HG02981 (cell line): ENCODE measurements around the gene SHC4.

ENCODE experiments used
- ATAC-seq: cut with Tn5 transposase; IDR thresholded peaks from one replicate; pipeline ENCODE4 v1.9.1; 2021; ENCODE audit warnings: mild to moderate bottlenecking, moderate library complexity; ENCODE audit not compliant: unreplicated experiment

Gene SHC4

DNA sequence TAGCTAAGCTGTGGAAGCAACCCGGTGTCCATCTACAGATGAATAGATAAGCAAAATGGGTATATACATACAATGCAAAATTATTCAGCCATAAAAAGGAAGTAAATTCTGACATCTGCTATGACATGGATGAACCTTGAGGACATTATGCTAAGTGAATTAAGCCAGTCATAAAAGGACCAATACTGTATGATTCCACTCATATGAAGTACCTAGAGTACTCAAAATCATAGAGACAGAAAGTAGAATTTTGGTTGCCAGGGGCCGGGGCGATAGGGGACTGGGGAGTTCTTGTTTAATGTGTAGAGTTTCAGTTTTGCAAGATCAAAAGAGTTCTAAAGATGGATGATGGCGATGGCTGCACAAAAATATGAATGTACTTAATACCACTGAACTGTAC is 75.5 kb downstream of the SHC4 start:
- peak; percentile 67 for ATAC-seq

DNA sequence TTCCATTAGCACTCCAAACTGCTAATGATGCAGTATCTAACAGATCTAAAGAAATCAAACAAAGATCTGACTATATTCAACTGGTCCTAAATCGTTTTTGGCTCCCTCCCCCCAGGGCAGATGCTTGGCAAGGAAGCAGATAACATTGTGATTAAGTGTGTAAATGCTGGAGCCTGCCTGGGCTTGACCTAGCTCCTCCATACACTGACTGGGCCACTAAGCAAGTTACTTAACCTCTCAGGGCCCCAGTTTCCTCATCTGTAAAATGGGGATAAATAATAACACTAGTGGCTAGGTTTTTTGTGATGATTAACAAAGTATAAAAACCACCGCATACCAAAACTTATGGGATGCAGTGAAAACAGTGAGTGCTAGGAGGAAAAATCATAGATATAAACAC is 76.6 kb downstream of the SHC4 start:
- no peak for ATAC-seq

DNA sequence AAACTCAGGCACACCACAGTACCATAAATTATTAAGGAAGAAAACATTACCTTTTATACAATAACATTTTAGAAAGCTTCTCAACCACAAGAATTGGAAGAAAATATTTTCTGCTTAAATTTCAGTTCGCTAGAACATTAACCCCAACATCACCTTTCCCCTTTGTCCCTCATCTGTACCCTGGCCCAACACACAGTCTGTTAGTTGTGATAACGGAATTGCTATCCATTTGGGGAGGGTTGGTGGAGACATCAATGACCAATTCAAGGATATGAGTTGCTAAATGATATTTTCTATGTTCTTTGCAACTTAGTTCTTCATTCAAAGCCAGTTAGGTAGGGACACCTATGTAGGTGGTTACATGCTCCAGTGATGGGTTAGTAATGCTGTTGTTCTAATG is 80.0 kb downstream of the SHC4 start:
- no peak for ATAC-seq

DNA sequence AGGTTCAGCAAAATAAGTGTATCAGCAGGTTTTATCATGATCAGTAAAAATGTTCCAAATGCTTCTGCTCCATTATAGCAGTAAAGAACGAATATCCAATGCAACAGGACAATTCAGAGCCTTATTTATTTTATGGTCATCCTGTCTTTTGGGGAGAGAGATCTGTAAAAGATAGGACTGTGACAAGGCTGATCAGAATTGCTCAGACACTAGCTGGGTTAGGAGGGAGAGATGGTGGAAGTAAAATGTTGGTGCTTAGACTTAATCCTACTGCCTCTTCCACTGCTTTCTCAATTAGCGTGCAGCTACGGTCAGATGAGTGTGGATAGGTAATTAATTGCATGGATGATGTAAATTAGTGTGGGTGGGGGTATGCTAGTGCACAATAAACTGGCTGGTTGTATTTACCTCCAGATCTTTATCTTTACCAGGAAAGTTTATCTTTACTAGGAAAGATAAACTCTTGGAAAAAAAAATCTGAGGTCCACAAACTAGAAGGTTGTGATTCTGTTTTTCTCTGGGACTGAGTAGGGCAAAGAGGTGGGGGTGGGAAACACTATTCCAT is 83.6 kb downstream of the SHC4 start:
- ATAC-seq: no peak

DNA sequence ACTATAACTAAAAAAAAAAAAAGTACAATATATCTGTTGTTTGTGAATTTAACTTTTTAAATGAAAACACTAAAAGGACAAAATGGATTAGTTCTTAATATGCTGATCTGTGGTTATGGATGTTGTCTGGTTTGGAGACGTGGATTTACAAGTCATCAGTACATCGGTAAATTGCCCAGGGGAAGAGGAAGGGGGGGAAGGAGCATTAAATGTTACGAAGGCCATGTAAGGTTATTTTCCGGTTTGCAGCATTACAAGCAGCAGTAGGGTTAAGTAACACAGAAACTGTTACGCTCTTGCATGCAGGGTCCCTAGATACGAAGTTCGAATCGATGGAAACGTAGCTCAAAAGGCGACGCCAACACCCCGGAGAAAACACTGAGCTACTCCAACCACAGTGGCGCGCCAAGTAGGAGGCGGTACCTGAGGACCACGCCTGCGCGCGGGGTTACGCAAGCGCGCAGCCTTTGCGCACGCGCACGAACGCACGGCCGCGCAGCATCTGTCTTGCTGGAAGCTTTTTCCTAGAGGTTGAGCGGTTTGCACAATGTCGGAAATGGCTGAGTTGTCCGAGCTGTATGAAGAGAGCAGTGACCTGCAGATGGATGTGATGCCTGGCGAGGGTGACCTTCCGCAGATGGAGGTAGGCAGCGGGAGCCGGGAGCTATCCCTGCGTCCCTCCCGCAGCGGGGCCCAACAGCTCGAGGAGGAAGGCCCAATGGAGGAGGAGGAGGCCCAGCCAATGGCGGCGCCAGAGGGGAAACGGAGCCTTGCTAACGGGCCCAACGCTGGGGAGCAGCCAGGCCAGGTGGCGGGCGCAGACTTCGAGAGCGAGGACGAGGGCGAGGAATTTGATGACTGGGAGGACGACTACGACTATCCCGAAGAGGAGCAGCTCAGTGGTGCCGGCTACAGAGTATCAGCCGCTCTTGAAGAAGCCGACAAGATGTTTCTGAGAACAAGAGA is 85.8 kb downstream of the SHC4 start, which contains the start of gene EID1:
TSS of gene EID1 (plus strand) at position 505 of the 966 bp plus-strand sequence. CDS start at position 548, 43 bp downstream.
- peak; percentile 93 for ATAC-seq

DNA sequence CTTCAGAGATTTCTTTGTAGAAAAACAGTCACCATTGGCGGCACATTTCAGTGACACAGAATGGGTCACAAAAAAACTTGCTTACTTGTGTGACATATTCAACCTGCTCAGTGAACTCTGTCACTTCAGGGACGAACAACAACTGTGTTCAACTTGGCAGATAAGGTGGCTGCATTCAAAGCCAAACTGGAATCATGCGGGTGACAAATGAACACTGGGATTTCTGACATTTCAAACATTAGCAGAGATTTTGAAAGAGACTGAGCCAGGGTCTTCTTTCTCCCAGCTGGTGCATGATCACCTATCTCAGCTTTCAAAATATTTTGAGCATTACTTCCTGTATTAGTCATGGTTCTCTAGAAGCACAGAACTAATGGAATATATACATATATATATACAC is 87.7 kb downstream of the SHC4 start:
- no peak for ATAC-seq

DNA sequence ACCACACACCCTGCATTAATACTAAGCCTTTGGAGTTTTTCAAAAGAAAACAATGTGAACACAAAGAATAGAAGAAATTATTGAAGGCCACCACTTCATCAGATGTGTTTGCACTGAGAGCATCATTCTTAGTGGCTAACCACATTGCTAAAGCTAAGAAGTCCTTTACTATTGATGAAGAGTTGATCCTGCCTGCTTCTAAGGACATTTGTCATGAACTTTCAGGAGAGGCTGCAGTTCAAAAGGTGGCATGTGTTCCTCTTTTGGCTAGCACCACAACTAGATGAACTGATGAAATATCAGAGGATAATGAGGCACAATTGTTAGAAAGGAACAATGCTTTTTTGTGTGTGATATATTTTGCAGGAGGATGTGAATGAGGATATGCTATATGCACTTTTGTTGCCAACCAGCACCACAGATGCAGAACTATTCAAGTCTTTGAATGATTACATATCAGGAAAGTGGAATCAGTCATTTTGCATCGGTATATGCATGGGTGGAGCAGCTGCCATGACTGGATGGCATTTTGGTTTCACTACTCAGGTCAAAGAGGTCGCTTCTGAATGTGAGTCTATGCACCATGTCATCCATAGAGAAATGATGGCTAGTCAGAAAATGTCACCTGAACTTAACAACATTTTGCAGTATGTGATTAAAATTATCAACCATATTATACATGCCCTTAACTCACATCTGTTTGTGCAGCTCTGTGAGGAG is 88.3 kb downstream of the SHC4 start:
- ATAC-seq: no peak

DNA sequence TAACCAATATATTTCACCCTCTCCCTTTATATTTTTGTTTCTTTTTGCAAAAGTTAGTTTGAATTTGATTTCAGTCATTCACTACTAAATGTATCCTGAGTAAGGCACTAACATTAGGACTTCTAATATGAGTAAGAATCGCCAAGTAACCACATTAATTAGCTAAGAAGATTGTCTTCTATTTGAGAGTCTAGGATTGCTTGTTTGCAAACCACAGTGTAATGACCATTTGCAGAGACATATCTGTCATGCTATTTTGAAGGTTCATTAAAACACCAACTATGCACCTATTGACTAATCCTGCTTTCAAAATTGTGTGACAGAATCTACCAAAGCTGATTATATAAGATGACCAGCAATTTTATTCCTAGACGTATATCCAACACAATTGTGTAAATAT is 91.1 kb downstream of the SHC4 start:
- no peak for ATAC-seq

DNA sequence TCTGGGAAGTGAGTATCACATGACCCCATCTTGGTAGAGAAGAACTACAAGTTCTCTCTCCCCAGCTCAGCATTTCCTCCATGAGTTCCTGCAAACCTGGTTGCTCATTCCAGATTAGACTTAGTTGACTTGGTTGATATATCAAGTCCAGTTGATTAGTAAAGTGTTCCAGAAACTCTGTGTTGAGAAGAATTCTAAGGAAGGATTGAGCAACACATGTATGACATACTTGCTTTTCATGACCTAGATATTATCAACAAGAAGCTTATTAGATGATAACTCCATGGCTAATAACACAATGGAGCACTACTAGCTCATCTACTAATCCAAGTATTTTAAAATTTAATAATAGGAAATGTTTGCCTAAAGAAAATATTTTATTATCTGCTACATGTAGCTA is 92.2 kb downstream of the SHC4 start:
- no peak for ATAC-seq

DNA sequence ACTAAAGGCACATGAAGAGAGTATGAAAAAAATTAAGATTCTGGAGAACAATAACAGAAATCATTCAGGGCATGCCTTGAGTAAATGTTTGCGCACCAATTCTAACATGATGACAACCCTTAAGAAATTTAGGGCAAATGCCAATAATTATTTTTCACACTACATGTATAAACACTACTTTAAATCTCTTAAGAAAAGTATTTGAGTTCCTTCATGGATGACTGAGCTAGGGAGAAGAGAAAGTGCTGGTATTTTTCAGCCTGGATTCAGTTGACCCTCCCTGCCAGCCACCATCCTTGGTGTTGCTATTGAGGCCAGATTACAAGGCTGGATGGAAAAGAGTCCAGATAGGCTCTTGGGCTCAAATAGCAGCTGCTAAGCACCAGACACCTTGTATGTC is 93.8 kb downstream of the SHC4 start:
- ATAC-seq: no peak

DNA sequence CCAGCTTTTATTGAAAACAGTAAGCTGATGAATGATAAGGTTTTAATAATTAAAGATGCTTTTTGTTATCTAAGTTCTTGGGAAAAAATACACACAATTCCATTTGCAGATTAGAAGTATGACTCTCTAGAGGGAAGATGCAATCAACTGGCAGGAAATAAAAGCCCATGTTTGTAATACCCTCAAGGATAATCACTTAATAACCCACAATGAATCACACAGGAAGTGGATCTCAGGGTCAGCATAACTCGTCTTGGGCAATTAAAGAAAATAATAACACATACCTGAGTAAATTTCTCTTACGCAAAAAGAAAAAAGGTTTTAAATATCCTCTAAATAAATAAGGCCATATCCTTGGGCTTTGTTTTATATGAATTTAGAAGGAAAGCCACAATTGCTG is 95.2 kb downstream of the SHC4 start:
- ATAC-seq: no peak

DNA sequence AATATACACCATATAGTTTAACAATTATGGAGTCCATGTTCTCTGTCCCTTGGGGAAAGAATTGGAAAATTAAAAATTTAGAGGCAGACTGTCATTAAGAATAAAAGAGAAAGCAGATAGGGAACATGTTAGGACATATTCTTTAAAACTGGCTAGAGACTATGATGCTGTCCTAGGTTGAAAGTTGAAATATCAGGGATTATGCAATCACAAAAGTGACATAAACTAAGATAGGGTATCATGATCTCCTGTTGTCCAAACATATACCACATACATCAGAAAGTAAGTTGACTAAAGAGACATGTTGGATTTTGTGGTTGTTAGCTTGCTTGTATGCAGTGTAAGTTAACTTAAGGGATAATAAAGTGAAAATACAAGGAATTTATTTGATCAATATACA is 95.7 kb downstream of the SHC4 start:
- ATAC-seq: no peak

DNA sequence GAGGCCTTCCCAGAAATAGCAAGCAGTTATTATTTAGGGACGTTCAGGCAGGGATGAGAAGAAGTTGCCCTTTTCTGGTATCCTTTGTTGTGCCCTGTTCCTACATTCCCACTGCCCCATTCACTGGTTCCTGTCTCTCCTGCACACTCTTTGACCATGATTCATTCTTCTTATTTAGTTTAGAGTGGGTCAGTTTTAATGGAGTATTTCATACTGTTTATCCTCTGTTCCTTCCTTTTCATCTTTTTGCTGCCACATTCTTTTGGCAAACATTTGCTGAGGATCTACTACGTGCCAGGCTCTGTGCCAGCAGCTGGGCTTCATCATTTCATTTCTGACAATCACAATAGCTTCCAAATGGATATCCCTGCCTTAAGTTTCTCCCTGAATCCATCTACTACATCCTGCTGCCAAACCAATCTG is 97.6 kb downstream of the SHC4 start:
- ATAC-seq: no peak

DNA sequence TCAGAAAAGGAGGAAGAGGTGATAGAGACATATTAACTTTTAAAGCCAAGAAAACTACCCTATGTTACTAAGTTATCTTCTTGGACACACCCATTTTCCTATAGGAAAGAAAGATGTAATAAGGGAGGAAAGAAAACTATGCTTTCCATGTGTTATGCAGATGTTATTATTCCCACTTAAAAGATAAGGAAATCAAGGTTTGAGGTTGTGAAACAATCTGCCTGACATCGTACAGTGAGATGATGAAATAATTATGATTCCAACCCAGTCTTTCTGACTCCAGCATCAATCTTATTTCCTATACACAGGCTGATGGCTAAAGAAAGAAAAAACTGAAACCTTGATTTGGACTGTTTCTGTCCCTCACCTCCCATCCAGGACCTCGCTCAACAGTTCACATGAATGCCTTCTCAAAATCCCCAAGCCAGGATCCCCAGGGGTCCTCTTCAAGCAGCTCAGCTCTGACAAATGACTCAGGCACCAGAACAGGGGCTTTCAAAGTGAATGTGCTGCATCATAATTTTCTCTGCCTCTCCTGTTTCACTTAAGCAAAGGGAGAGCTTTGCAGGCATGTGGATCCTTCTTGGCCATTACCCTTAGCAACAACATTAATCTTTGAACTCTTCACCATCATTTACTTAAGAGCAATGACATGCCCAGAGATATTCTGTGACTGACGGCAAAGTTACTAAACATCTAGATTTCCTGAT is 98.2 kb downstream of the SHC4 start:
- no peak for ATAC-seq

DNA sequence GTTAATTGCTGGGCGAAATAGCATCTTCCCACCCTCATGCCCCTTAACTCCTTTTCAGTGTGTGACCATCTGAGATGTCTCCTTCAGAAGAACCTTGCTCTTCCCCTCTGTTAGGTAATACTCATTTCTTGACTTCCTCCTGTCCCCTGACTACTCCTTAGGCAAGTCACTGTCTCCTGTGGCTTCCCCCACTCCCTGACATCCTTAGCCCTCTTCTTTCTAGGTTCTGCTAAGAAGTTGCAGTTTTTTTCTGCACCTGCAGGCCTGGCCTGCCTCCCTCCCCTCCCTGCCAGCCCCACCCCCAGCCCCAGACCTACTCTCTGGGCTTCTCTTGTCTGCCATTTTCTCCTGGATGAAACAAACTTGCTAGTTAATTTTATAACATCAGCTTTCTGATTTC is 101.0 kb downstream of the SHC4 start:
- ATAC-seq: no peak

DNA sequence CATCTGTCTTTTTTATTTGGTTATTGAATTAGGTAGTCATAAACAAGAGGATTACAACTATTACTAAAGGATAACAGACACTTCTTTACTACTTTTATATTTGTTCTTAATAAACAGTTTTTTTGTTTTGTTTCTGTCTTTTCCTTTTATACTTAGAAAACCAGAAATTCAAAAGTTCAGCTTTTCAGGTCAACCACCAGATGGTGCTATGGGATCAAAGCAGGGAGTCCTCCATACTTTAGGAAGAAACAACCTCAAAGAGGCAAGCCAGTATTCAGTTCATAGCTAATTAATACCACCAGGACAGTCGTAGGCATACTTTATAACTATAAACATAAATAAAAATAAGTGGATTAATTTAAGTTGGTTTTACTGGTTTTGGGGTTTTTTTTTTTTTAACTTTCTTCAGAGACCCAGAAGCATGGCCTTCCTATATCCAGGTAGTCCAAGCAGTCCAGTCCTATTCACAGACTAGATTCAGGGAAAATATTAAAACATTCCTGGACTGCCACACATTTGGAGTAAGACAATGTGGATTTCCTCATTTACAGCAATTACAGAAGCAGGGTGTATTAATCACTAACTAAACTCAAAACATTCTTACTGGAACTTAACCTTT is 101.8 kb downstream of the SHC4 start:
- ATAC-seq: no peak

DNA sequence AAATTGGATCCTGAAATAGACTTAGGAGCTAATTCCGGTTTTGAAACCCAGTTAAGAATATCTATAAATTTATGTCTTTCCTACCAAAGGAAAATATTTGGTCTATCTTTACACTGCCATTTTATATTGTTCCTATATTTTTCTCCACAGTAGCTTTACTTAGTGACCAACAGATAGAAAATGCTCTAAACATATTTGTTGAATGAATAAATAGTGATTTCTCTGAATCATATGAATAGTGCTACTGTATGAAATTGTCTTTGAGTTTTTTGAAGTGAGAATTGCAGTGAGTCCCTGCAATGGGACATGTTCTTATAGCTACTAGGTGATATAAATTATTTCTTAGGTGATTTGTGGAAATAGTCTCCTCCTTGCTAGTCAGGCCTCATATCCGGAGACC is 104.3 kb downstream of the SHC4 start:
- ATAC-seq: no peak

DNA sequence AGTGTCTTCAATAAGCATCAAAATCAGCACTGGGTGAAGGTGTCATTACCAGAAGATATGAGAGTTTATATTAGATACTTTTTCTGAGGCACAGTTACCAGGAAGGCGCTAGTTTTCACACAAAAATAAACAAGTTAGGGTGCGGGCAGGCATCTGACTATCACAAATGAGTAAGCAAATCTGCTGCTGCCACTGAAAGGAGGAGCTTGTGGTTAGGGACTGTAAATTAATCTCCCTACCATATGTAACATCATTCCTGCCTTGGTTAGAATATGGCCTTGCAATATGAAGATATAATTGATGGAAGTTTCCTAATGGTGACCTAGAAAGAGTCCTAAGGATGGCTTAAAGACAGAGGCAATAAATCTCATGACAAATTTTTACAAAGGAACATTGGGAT is 105.3 kb downstream of the SHC4 start:
- ATAC-seq: no peak

DNA sequence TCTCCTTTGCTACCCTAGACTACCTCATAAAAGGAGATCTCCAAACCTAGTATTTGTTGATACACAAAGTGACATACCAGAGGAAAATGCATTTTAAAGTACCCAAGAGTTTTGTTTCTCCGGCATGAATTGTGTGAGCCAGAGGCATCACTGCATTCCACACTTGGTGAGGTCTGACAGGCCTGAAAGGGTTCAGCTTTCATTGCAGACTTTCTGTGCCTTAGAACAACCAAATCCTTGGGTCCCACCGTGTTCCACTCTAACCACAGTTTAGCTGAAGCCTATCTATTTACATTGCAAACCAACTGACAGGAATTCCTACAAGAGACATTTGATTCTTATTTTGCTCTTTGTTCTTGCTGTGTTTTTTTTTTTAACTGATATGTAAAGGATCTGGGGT is 106.8 kb downstream of the SHC4 start:
- ATAC-seq: no peak
